Measurements from ENCODE around the gene RIN1. TPM values are rescaled to one million over a fixed set of nuclear protein-coding genes. Genes with fewer than 3 reads are reported as not detected.
"Not testable (repeated sequence)": the region's sequence is repeated elsewhere in the genome, so short reads cannot be mapped to it uniquely, and the experiment has no call there.

RIN1 gene
- total RNA-seq, 2 experiments from 2014 or later, result 1.5 to 1.6 TPM

GRCh38 chr11:66350560-66351235 lies 14.5 kb upstream of the RIN1 start:
- POLR2A ChIA-PET; H3K27ac Mint-ChIP-seq; H3K27me3 Mint-ChIP-seq; intact Hi-C loops (cut with DNase I, micrococcal nuclease); ATAC-seq; H3K36me3 Mint-ChIP-seq (ENCODE audit: low read depth); H3K4me3 Mint-ChIP-seq; H3K9me3 Mint-ChIP-seq (ENCODE audit: low read depth): not testable (repeated sequence)
- peak; percentile 2 for DNase-seq
- peaks cover 18% of the 10 kb centered on the region for H3K4me1 Mint-ChIP-seq
- CTCF ChIA-PET, result interaction anchor here (1.0 to 5.0 kb wide), 4 partner anchors 14 to 67 kb away, joined by 3 to 20 read pairs (median 4); partner anchors contain the start of gene SLC29A2

- peaks cover 28% of the 10 kb centered on the region for H3K4me1 Mint-ChIP-seq
- ChIA-PET POLR2A (no interaction called here), CTCF (interaction anchor here (0.6 to 5.0 kb wide), 2 partner anchors 15 to 40 kb away, joined by 3 to 20 read pairs; no protein-coding TSS in a partner anchor)
- peaks cover 3% of the 10 kb centered on the region for H3K27me3 Mint-ChIP-seq
- peaks cover 7% of the 10 kb centered on the region for H3K36me3 Mint-ChIP-seq (ENCODE audit: low read depth)
- ATAC-seq, result no peak
- H3K9me3 Mint-ChIP-seq (ENCODE audit: low read depth), result no peaks in the 10 kb centered on the region
- peak overlapping the region; percentile 85 for H3K4me3 Mint-ChIP-seq
- no peak overlapping the region for H3K27ac Mint-ChIP-seq
- intact Hi-C loops (cut with DNase I, micrococcal nuclease), result loop anchor here in 1 of 2 experiments (5.0 kb wide), 2 partner anchors 277 to 328 kb away; partner anchors contain the start of genes PACS1 and RBM4B
- no peak for DNase-seq
These were observed 12.8 kb upstream of the RIN1 start for GRCh38 chr11:66349084-66349386.

- ATAC-seq (peak; percentile 63), DNase-seq (peak; percentile 93)
- intact Hi-C loops (cut with DNase I, micrococcal nuclease), result loop anchor here (1.0 to 5.0 kb wide), 6 partner anchors 35 to 771 kb away; partner anchors contain the start of genes CCDC87 (in 1 of the 2), CCS (in 1 of the 2), KDM2A (in 1 of the 2) and PACS1 (in 1 of the 2)
- no peaks in the 10 kb centered on the region for H3K9me3 Mint-ChIP-seq (ENCODE audit: low read depth)
- POLR2A ChIA-PET, result interaction anchor here (0.6 to 1.1 kb wide), 3 partner anchors 12 to 119 kb away, joined by 3 read pairs; partner anchors contain the start of gene PELI3
- peaks cover 41% of the 10 kb centered on the region for H3K4me1 Mint-ChIP-seq
- peak within 1 kb of the TSS; percentile 90 for H3K27ac Mint-ChIP-seq
- CTCF ChIA-PET, result interaction anchor here (0.6 to 5.0 kb wide), 7 partner anchors 14 to 488 kb away, joined by 3 to 20 read pairs (median 4); no protein-coding TSS in a partner anchor
- peaks cover 10% of the 10 kb centered on the region for H3K36me3 Mint-ChIP-seq (ENCODE audit: low read depth)
- H3K27me3 Mint-ChIP-seq, result peaks cover 3% of the 10 kb centered on the region
- H3K4me3 Mint-ChIP-seq, result peak within 1 kb of the TSS; percentile 93
These were observed 11.4 kb upstream of the RIN1 start, which contains the start of gene B4GAT1 for GRCh38 chr11:66347425-66348276. Gene B4GAT1 (minus strand): TSS chr11:66347629. CDS start chr11:66347545, 84 bp downstream.

GRCh38 chr11:66346476-66347424 lies 10.5 kb upstream of the RIN1 start:
- H3K9me3 Mint-ChIP-seq (ENCODE audit: low read depth), result no peaks in the 10 kb centered on the region
- intact Hi-C loops (cut with DNase I, micrococcal nuclease), result loop anchor here (1.0 to 5.0 kb wide), 5 partner anchors 34 to 772 kb away; partner anchors contain the start of genes KDM2A (in 1 of the 2), PACS1 (in 1 of the 2), RBM4B (in 1 of the 2) and SF3B2 (in 1 of the 2)
- H3K4me1 Mint-ChIP-seq, result peaks cover 42% of the 10 kb centered on the region
- CTCF ChIA-PET, result interaction anchor here (0.6 to 5.0 kb wide), 6 partner anchors 18 to 284 kb away, joined by 3 to 20 read pairs (median 8); partner anchors contain the start of gene SLC29A2
- DNase-seq (no peak), ATAC-seq (no peak)
- POLR2A ChIA-PET, result interaction anchor here (0.6 kb wide), 1 partner anchor 15 kb away, joined by 3 read pairs; no protein-coding TSS in a partner anchor
- peaks cover 11% of the 10 kb centered on the region for H3K36me3 Mint-ChIP-seq (ENCODE audit: low read depth)
- H3K27ac Mint-ChIP-seq, result peak overlapping the region; percentile 80
- H3K4me3 Mint-ChIP-seq, result peak overlapping the region; percentile 93
- H3K27me3 Mint-ChIP-seq, result peaks cover 3% of the 10 kb centered on the region

- Mint-ChIP-seq H3K4me3 (peak overlapping the region; percentile 93), H3K27me3 (peaks cover 3% of the 10 kb centered on the region), H3K36me3 (ENCODE audit: low read depth) (peaks cover 16% of the 10 kb centered on the region), H3K4me1 (peaks cover 45% of the 10 kb centered on the region), H3K9me3 (ENCODE audit: low read depth) (no peaks in the 10 kb centered on the region), H3K27ac (peak overlapping the region; percentile 90)
- intact Hi-C loops (cut with DNase I, micrococcal nuclease), result loop anchor here (1.0 to 5.0 kb wide), 11 partner anchors 9 to 632 kb away; partner anchors contain the start of genes DPP3 (in 1 of the 2), KAT5 (in 1 of the 2), PACS1 (in 1 of the 2) and PELI3 (in 1 of the 2)
- DNase-seq (no peak), ATAC-seq (peak; percentile 11)
- CTCF ChIA-PET, result interaction anchor here (1.1 to 2.6 kb wide), 8 partner anchors 11 to 486 kb away, joined by 3 to 12 read pairs (median 6); partner anchors contain the start of gene SLC29A2
- POLR2A ChIA-PET, result interaction anchor here (0.8 kb wide), 1 partner anchor 27 kb away, joined by 3 read pairs; the partner anchor contains the start of gene SLC29A2
These were observed 9.0 kb upstream of the RIN1 start for GRCh38 chr11:66345316-66345649.

- H3K27me3 Mint-ChIP-seq, result peaks cover 3% of the 10 kb centered on the region
These were observed 8.5 kb upstream of the RIN1 start, which contains the start of gene BRMS1 for GRCh38 chr11:66344550-66345315. Gene BRMS1 (minus strand): TSS chr11:66345104. CDS start chr11:66342234, 2,870 bp downstream.

GRCh38 chr11:66343176-66343575 lies 6.9 kb upstream of the RIN1 start:
- Mint-ChIP-seq H3K9me3 (ENCODE audit: low read depth) (no peaks in the 10 kb centered on the region), H3K4me3 (peak overlapping the region; percentile 93), H3K27me3 (peaks cover 3% of the 10 kb centered on the region), H3K27ac (no peak overlapping the region), H3K36me3 (ENCODE audit: low read depth) (peaks cover 23% of the 10 kb centered on the region), H3K4me1 (peaks cover 39% of the 10 kb centered on the region)
- CTCF ChIA-PET, result interaction anchor here (1.0 to 3.0 kb wide), 5 partner anchors 12 to 59 kb away, joined by 3 to 11 read pairs (median 6); no protein-coding TSS in a partner anchor
- POLR2A ChIA-PET, result no interaction called here
- DNase-seq, result no peak
- no peak for ATAC-seq
- intact Hi-C loops (cut with DNase I, micrococcal nuclease), result no loop called here

More at GRCh38 chr11:66344550-66345315, 8.5 kb upstream of the RIN1 start, which contains the start of gene BRMS1:
- H3K9me3 Mint-ChIP-seq (ENCODE audit: low read depth), result no peaks in the 10 kb centered on the region
- peaks cover 45% of the 10 kb centered on the region for H3K4me1 Mint-ChIP-seq
- H3K27ac Mint-ChIP-seq, result peak within 1 kb of the TSS; percentile 90
- ChIA-PET POLR2A (no interaction called here), CTCF (interaction anchor here (0.7 to 3.0 kb wide), 12 partner anchors 9 to 573 kb away, joined by 3 to 12 read pairs (median 4); no protein-coding TSS in a partner anchor)
- intact Hi-C loops (cut with DNase I, micrococcal nuclease), result loop anchor here (1.0 to 5.0 kb wide), 11 partner anchors 8 to 632 kb away; partner anchors contain the start of genes DPP3 (in 1 of the 2), KAT5 (in 1 of the 2), PACS1 (in 1 of the 2) and PELI3 (in 1 of the 2)
- peaks cover 16% of the 10 kb centered on the region for H3K36me3 Mint-ChIP-seq (ENCODE audit: low read depth)
- DNase-seq (peak; percentile 98), ATAC-seq (peak; percentile 80)
- H3K4me3 Mint-ChIP-seq, result peak within 1 kb of the TSS; percentile 93

- H3K27ac Mint-ChIP-seq, result no peak overlapping the region
- DNase-seq, result no peak
- no peaks in the 10 kb centered on the region for H3K9me3 Mint-ChIP-seq (ENCODE audit: low read depth)
- peaks cover 47% of the 10 kb centered on the region for H3K4me1 Mint-ChIP-seq
- no peak overlapping the region for H3K4me3 Mint-ChIP-seq
- H3K27me3 Mint-ChIP-seq, result no peaks in the 10 kb centered on the region
- ATAC-seq, result no peak
- CTCF ChIA-PET, result interaction anchor here (0.5 to 3.0 kb wide), 4 partner anchors 30 to 381 kb away, joined by 3 to 11 read pairs (median 4); no protein-coding TSS in a partner anchor
- POLR2A ChIA-PET, result no interaction called here
- intact Hi-C loops (cut with DNase I, micrococcal nuclease), result no loop called here
- H3K36me3 Mint-ChIP-seq (ENCODE audit: low read depth), result peaks cover 26% of the 10 kb centered on the region
These were observed 5.4 kb upstream of the RIN1 start for GRCh38 chr11:66341502-66342126.
